H1 (cell line): ENCODE measurements around the gene PTPRJ. TPM values are rescaled to one million over a fixed set of nuclear protein-coding genes. Genes with fewer than 3 reads are reported as not detected.

Source experiments
- CTCF ChIA-PET: fragments of 300-600 bp; sonication (Branson Sonifier 250); formaldehyde crosslinking; loops from one replicate; lab custom pipeline; 2021; ENCODE audit not compliant: partially characterized antibody; lab: Charles Lee
- POLR2A ChIA-PET: fragments of 300-600 bp; sonication (Branson Sonifier 250); formaldehyde crosslinking; loops from one replicate; lab custom pipeline; 2021; ENCODE audit warnings: inconsistent platforms; ENCODE audit not compliant: partially characterized antibody; lab: Charles Lee
- DNase-seq, 2 experiments: peaks; one replicate each; pipeline versions ENCODE4 v3.0.0 to v3.0.0-alpha.2; 2010 to 2022; ENCODE audit warnings: low spot score in 2 of 2, low read depth in 1 of 2, mixed read lengths in 1 of 2
- FAIRE-seq: peaks from 2 replicates; lab custom pipeline; 2011; peaks lifted over from hg19 to GRCh38; lab: Jason Lieb, UNC
- H2AFZ ChIP-seq: 2 replicates; pipeline ENCODE4 v1.8.1; 2012; ENCODE audit warnings: low read length, inconsistent platforms
- H2AK5ac ChIP-seq: 2 replicates; pipeline ENCODE4 v1.6.1; 2013; ENCODE audit warnings: low read depth, low read length
- H2BK120ac ChIP-seq: replicated peaks from 2 replicates; pipeline ENCODE3; 2013; ENCODE audit warnings: low read depth, low read length, inconsistent platforms
- H2BK12ac ChIP-seq: 2 replicates; pipeline ENCODE4 v1.6.1; 2013; ENCODE audit warnings: low read depth, low read length
- H2BK15ac ChIP-seq: 2 replicates; pipeline ENCODE4 v1.6.1; 2013; ENCODE audit warnings: low read length
- H2BK20ac ChIP-seq: 2 replicates; pipeline ENCODE4 v1.6.1; 2013; ENCODE audit warnings: low read length
- H2BK5ac ChIP-seq: 2 replicates; pipeline ENCODE4 v1.6.1; 2013; ENCODE audit warnings: low read depth, low read length
- H3K14ac ChIP-seq: 2 replicates; pipeline ENCODE4 v1.6.1; 2013; ENCODE audit warnings: inconsistent platforms; ENCODE audit not compliant: insufficient read length
- H3K18ac ChIP-seq: 2 replicates; pipeline ENCODE4 v1.6.1; 2013; ENCODE audit warnings: low read length; ENCODE audit errors: extremely low read depth
- H3K23ac ChIP-seq: 2 replicates; pipeline ENCODE4 v1.6.1; 2013; ENCODE audit warnings: inconsistent platforms; ENCODE audit not compliant: insufficient read length
- H3K23me2 ChIP-seq: 2 replicates; pipeline ENCODE4 v1.6.1; 2013; ENCODE audit warnings: low read depth, low read length
- H3K27ac ChIP-seq: 2 replicates; pipeline ENCODE4 v1.6.1; 2011; ENCODE audit warnings: low read depth, low read length, inconsistent platforms
- H3K27me3 ChIP-seq, 4 experiments: replicated peaks in 1 of 4; 1 replicate in 1 of 4; 2 replicates in 3 of 4; pipeline versions ENCODE4 v1.6.1 to v1.8.1; 2011 to 2013; ENCODE audit warnings: low read length in 3 of 4, mild to moderate bottlenecking in 3 of 4, inconsistent platforms in 2 of 4, mixed read lengths in 2 of 4, moderate library complexity in 1 of 4; ENCODE audit not compliant: control insufficient read depth in 3 of 4, insufficient read depth in 3 of 4; ENCODE audit errors: extremely low read depth in 1 of 4
- H3K36me3 ChIP-seq, 4 experiments: 2 replicates each; pipeline versions ENCODE4 v1.6.1 to v1.8.1; 2011 to 2013; ENCODE audit warnings: mild to moderate bottlenecking in 4 of 4, low read length in 3 of 4, moderate library complexity in 2 of 4, control low read depth in 1 of 4, inconsistent platforms in 1 of 4; ENCODE audit not compliant: insufficient read depth in 4 of 4, control insufficient read depth in 2 of 4
- H3K4ac ChIP-seq: replicated peaks from 2 replicates; pipeline ENCODE3; 2013; ENCODE audit warnings: low read length, low read depth, mixed read lengths, inconsistent platforms; ENCODE audit not compliant: insufficient read length
- H3K4me1 ChIP-seq, 4 experiments: replicated peaks in 1 of 4; 1 replicate in 1 of 4; 2 replicates in 3 of 4; pipeline versions ENCODE4 v1.6.1 to v1.8.1; 2011 to 2013; ENCODE audit warnings: low read length in 3 of 4, inconsistent platforms in 2 of 4, mixed read lengths in 1 of 4; ENCODE audit not compliant: insufficient read depth in 4 of 4, control insufficient read depth in 3 of 4
- H3K4me2 ChIP-seq, 2 experiments: 2 replicates each; pipeline versions ENCODE4 v1.6.1 to v1.8.1; 2011 to 2013; ENCODE audit warnings: low read depth in 2 of 2, low read length in 2 of 2, control low read depth in 1 of 2, inconsistent platforms in 1 of 2, mild to moderate bottlenecking in 1 of 2; ENCODE audit not compliant: insufficient read depth in 1 of 2
- H3K4me3 ChIP-seq, 4 experiments: fragments of 200-600, 300-600 bp in 1 of 4; sonication (generic), shearing (Covaris generic), sonication (Bioruptor Twin) in 1 of 4; 2 replicates each; pipeline versions ENCODE4 v1.5.1 to v1.8.1; 2011 to 2016; ENCODE audit warnings: low read length in 4 of 4, low read depth in 3 of 4, control low read depth in 2 of 4, inconsistent platforms in 2 of 4, mild to moderate bottlenecking in 2 of 4, mixed read lengths in 1 of 4, moderate library complexity in 1 of 4; ENCODE audit not compliant: insufficient read depth in 2 of 4; ENCODE audit errors: extremely low read depth in 1 of 4
- H3K56ac ChIP-seq: replicated peaks from 2 replicates; pipeline ENCODE3; 2013; ENCODE audit warnings: low read depth, mild to moderate bottlenecking, mixed read lengths, low read length, inconsistent platforms; ENCODE audit not compliant: insufficient read length
- H3K79me1 ChIP-seq: 2 replicates; pipeline ENCODE4 v1.6.1; 2013; ENCODE audit warnings: low read depth, low read length, control low read depth
- H3K79me2 ChIP-seq, 2 experiments: 2 replicates each; pipeline versions ENCODE4 v1.6.1 to v1.8.1; 2012 to 2013; ENCODE audit warnings: low read length in 2 of 2, mild to moderate bottlenecking in 2 of 2, inconsistent platforms in 1 of 2; ENCODE audit not compliant: insufficient read depth in 2 of 2, control insufficient read depth in 1 of 2
- H3K9ac ChIP-seq, 4 experiments: replicated peaks in 1 of 4; 1 replicate in 1 of 4; 2 replicates in 3 of 4; pipeline versions ENCODE4 v1.6.1 to v1.8.1; 2011 to 2013; ENCODE audit warnings: low read depth in 3 of 4, low read length in 3 of 4, control low read depth in 2 of 4, mild to moderate bottlenecking in 2 of 4, moderate library complexity in 2 of 4, inconsistent platforms in 1 of 4; ENCODE audit errors: extremely low read depth in 1 of 4
- H3K9me3 ChIP-seq, 2 experiments: 2 replicates each; pipeline versions ENCODE4 v1.6.1 to v1.8.1; 2012 to 2013; ENCODE audit warnings: mild to moderate bottlenecking in 2 of 2, moderate library complexity in 2 of 2, control low read depth in 1 of 2, inconsistent platforms in 1 of 2, low read depth in 1 of 2, low read length in 1 of 2, mixed read lengths in 1 of 2; ENCODE audit not compliant: insufficient read depth in 2 of 2
- H4K20me1 ChIP-seq, 2 experiments: replicated peaks in 1 of 2; 2 replicates each; pipeline versions ENCODE3 to v1.8.1; 2011 to 2013; ENCODE audit warnings: inconsistent platforms in 2 of 2, low read length in 2 of 2, mild to moderate bottlenecking in 1 of 2; ENCODE audit not compliant: insufficient read depth in 2 of 2, control insufficient read depth in 1 of 2
- H4K5ac ChIP-seq: 2 replicates; pipeline ENCODE4 v1.6.1; 2013; ENCODE audit warnings: low read length, low read depth, mixed read lengths, inconsistent platforms; ENCODE audit not compliant: insufficient read length
- H4K8ac ChIP-seq: 2 replicates; pipeline ENCODE4 v1.8.0; 2013; ENCODE audit warnings: mild to moderate bottlenecking, moderate library complexity, low read length, inconsistent platforms; ENCODE audit not compliant: insufficient read depth; ENCODE audit errors: extremely low read depth
- H4K91ac ChIP-seq: replicated peaks from 2 replicates; pipeline ENCODE3; 2013; ENCODE audit warnings: low read length, mixed read lengths, inconsistent platforms; ENCODE audit not compliant: insufficient read length
- BACH1 ChIP-seq: IDR thresholded peaks from 2 replicates; pipeline ENCODE4 v1.6.1; 2012; ENCODE audit warnings: low read length, improper control_type of control experiment
- CEBPB ChIP-seq: IDR thresholded peaks from 2 replicates; pipeline ENCODE4 v1.6.1; 2012; ENCODE audit warnings: low read depth, low read length
- EGR1 ChIP-seq: IDR thresholded peaks from 2 replicates; pipeline ENCODE4 v1.6.1; 2011; ENCODE audit warnings: low read depth, low read length, borderline replicate concordance
- MAFK ChIP-seq: IDR thresholded peaks from 2 replicates; pipeline ENCODE4 v1.6.1; 2012; ENCODE audit warnings: low read depth, mild to moderate bottlenecking, improper control_type of control experiment, low read length
- POLR2AphosphoS5 ChIP-seq: IDR thresholded peaks from 2 replicates; pipeline ENCODE4 v1.6.1; 2011; ENCODE audit warnings: low read depth, low read length
- RBBP5 ChIP-seq: IDR thresholded peaks from 2 replicates; pipeline ENCODE4 v1.7.1; 2012; ENCODE audit warnings: low read depth, mild to moderate bottlenecking, inconsistent platforms, low read length, moderate library complexity, borderline replicate concordance
- RFX5 ChIP-seq: IDR thresholded peaks from 2 replicates; pipeline ENCODE4 v1.6.1; 2011; ENCODE audit warnings: low read depth, low read length, improper control_type of control experiment, borderline replicate concordance
- RNF2 ChIP-seq: fragments of 200-900, 300-1000 bp; sonication (generic); IDR thresholded peaks from 2 replicates; pipeline ENCODE4 v1.7.1; 2016; ENCODE audit warnings: borderline replicate concordance, low read depth, mild to moderate bottlenecking, antibody characterized with exemption, low read length; ENCODE audit not compliant: poor library complexity, severe bottlenecking; ENCODE audit errors: missing control alignments
- RXRA ChIP-seq: IDR thresholded peaks from 2 replicates; pipeline ENCODE4 v1.6.1; 2011; ENCODE audit warnings: low read depth, mild to moderate bottlenecking, low read length, moderate library complexity; ENCODE audit not compliant: insufficient read depth
- TEAD4 ChIP-seq: IDR thresholded peaks from 2 replicates; pipeline ENCODE4 v1.6.1; 2012; ENCODE audit warnings: low read depth, low read length, inconsistent platforms, mixed read lengths
- WGBS, 2 experiments: shearing (Covaris generic) in 1 of 2; methylation state at CpG; one replicate each; pipeline versions ENCODE4 v1.1.6 to v1.1.7; 2013 to 2015; ENCODE audit warnings: low lambda C conversion rate in 2 of 2, mixed read lengths in 2 of 2, inconsistent platforms in 1 of 2, low coverage in 1 of 2, missing lambda C conversion rate in 1 of 2; ENCODE audit not compliant: insufficient replicate concordance in 2 of 2, insufficient coverage in 1 of 2, insufficient read length in 1 of 2; ENCODE audit errors: extremely low coverage in 1 of 2, missing lambda C conversion rate in 1 of 2; 5-methylcytosine and 5-hydroxymethylcytosine counted together
- polyA plus RNA-seq, 7 experiments: library from polyadenylated mRNA; depleted of rRNA in 3 of 7; stranded (reverse) in 5 of 7; unstranded in 2 of 7; fragments of >200 nt in 5 of 7; fragments of 200-250 nt in 2 of 7; gene quantifications; 1 replicate in 5 of 7; 2 replicates in 1 of 7; 4 replicates in 1 of 7; pipeline versions ENCODE4 v1.2.1 to v1.2.3, GENCODE V29; 2011 to 2013; ENCODE audit warnings: missing spikeins in 2 of 7, mixed read lengths in 2 of 7
- total RNA-seq: library from RNA; stranded (reverse); fragmentation: NEBNext Ultra II Directional; extraction: Animal tissue kit (Norgen Biotek cat#: 25700); gene quantifications from 2 replicates; pipeline ENCODE4 v1.2.1, GENCODE V29; 2021
- TF ChIP-seq, protein P1 (sequence below): IDR thresholded peaks from 2 replicates; pipeline ENCODE4 v1.6.1; 2011; ENCODE audit warnings: low read length, improper control_type of control experiment

The PTPRJ gene
- total and polyA plus RNA-seq, 2 of the 8 experiments (the other 6 are each of a cell fraction or from before 2014, with no cell fraction given): 4.4 to 22.6 TPM

GRCh38 chr11:48075637-48076036 is 95.3 kb downstream of the PTPRJ start:
- Histone ChIP-seq H3K27me3 (no peaks in the 10 kb centered on the region), H3K4me2 (no peak overlapping the region), H3K56ac (no peak overlapping the region), H3K23ac (no peak overlapping the region), H2BK5ac (no peak overlapping the region), H3K4ac (no peak overlapping the region), H2BK15ac (0 out of 2 replicates have a peak overlapping the region, but pooled peaks have one; percentile 75), H3K23me2 (no peaks in the 10 kb centered on the region), H3K79me2 (no peaks in the 10 kb centered on the region), H3K4me3 (no peak overlapping the region), H2AFZ (no peak overlapping the region), H2AK5ac (no peak overlapping the region), H3K27ac (no peak overlapping the region), H3K79me1 (no peaks in the 10 kb centered on the region; the same call in 1 of the 2 replicates), H3K36me3 (no peaks in the 10 kb centered on the region), H4K91ac (no peak overlapping the region), H3K4me1 (peaks cover 0 to 4% (median 0%) of the 10 kb centered on the region in 4 experiments; a peak in 1 of 7 replicates), H4K8ac (no peak overlapping the region), H3K9me3 (no peaks in the 10 kb centered on the region), H4K20me1 (no peaks in the 10 kb centered on the region), H3K18ac (no peak overlapping the region), H4K5ac (no peak overlapping the region), H3K9ac (no peak overlapping the region), H3K14ac (no peak overlapping the region), H2BK120ac (no peak overlapping the region), H2BK20ac (no peak overlapping the region), H2BK12ac (0 out of 2 replicates have a peak overlapping the region, but pooled peaks have one; percentile 14)
- FAIRE-seq (no peak), DNase-seq (no peak)
- TF ChIP-seq EGR1: no peak
- TF ChIP-seq, protein P1, sequence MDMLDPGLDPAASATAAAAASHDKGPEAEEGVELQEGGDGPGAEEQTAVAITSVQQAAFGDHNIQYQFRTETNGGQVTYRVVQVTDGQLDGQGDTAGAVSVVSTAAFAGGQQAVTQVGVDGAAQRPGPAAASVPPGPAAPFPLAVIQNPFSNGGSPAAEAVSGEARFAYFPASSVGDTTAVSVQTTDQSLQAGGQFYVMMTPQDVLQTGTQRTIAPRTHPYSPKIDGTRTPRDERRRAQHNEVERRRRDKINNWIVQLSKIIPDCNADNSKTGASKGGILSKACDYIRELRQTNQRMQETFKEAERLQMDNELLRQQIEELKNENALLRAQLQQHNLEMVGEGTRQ: no peak
- no peak for TF ChIP-seq CEBPB
- TF ChIP-seq RXRA: no peak
- TF ChIP-seq MAFK: no peak
- TF ChIP-seq RNF2: no peak
- no peak for TF ChIP-seq BACH1
- no peak for TF ChIP-seq RFX5
- no peak for TF ChIP-seq POLR2AphosphoS5
- TF ChIP-seq TEAD4: no peak
- no peak for TF ChIP-seq RBBP5
- 89% methylated on average over 7 of the region's 7 CpGs; no CpG with 5 or more reads in 1 of the 2 experiments for WGBS, 2 experiments
- ChIA-PET CTCF (interaction anchor here (1.4 kb wide), 1 partner anchor 44 kb away, joined by 3 read pairs; no protein-coding TSS in a partner anchor), POLR2A (no interaction called here)
